HEK293 (cell line): ENCODE measurements around the gene CACNA2D4.

ENCODE experiments used
- CTCF ChIA-PET: fragments of 350-600 bp; formaldehyde crosslinking; extraction: SDS; loops from one replicate; lab custom pipeline; 2021; ENCODE audit warnings: antibody characterized with exemption; lab: Yijun Ruan, JAX
- POLR2A ChIA-PET: fragments of 300-600 bp; formaldehyde crosslinking; extraction: SDS; loops from one replicate; lab custom pipeline; 2020; ENCODE audit warnings: antibody characterized with exemption, inconsistent platforms; lab: Yijun Ruan, JAX
- H3K27ac ChIP-seq: fragments of 200-500 bp; sonication (Bioruptor generic); 2 replicates; pipeline ENCODE4 v1.5.1; 2014; ENCODE audit warnings: low read depth, low read length, control low read depth, inconsistent platforms; ENCODE audit errors: extremely low read depth
- H3K36me3 ChIP-seq, 2 experiments: fragments of 200-500 bp in 1 of 2; sonication (Bioruptor generic) in 1 of 2; 1 replicate in 1 of 2; 2 replicates in 1 of 2; pipeline ENCODE4 v1.5.1; 2014 to 2017; ENCODE audit warnings: inconsistent platforms in 2 of 2, low read length in 2 of 2; ENCODE audit not compliant: control insufficient read depth in 2 of 2, insufficient read depth in 1 of 2
- H3K4me1 ChIP-seq: fragments of 200-500 bp; sonication (Bioruptor generic); 2 replicates; pipeline ENCODE4 v1.5.1; 2014; ENCODE audit warnings: mild to moderate bottlenecking, low read length, inconsistent platforms; ENCODE audit not compliant: control insufficient read depth, insufficient read depth
- H3K4me3 ChIP-seq: 2 replicates; pipeline ENCODE4 v1.5.1; 2011; ENCODE audit warnings: low read depth, mild to moderate bottlenecking, control low read depth, low read length, moderate library complexity
- H3K9me3 ChIP-seq: fragments of 200-500 bp; sonication (Bioruptor generic); 2 replicates; pipeline ENCODE4 v1.5.1; 2014; ENCODE audit warnings: low read depth, low read length, inconsistent platforms; ENCODE audit not compliant: control insufficient read depth, insufficient read depth
- CTCF ChIP-seq: fragments of 450-650 bp; formaldehyde crosslinking; IDR thresholded peaks from 2 replicates; pipeline ENCODE4 v1.5.1; 2016; ENCODE audit warnings: missing biosample characterization, missing genetic modification characterization
- FEZF1 ChIP-seq: fragments of 450-650 bp; formaldehyde crosslinking; IDR thresholded peaks from 2 replicates; pipeline ENCODE4 v1.5.1; 2016; ENCODE audit warnings: missing biosample characterization, missing genetic modification characterization
- GLI4 ChIP-seq: fragments of 450-650 bp; formaldehyde crosslinking; IDR thresholded peaks from 2 replicates; pipeline ENCODE4 v1.5.1; 2016; ENCODE audit warnings: missing biosample characterization, missing genetic modification characterization
- GLIS1 ChIP-seq: fragments of 450-650 bp; formaldehyde crosslinking; IDR thresholded peaks from 2 replicates; pipeline ENCODE4 v1.5.1; 2016; ENCODE audit warnings: missing biosample characterization, missing genetic modification characterization
- IKZF3 ChIP-seq: fragments of 450-650 bp; IDR thresholded peaks from 2 replicates; pipeline ENCODE4 v1.5.0; 2018; ENCODE audit warnings: missing biosample characterization, mild to moderate bottlenecking, missing genetic modification characterization, moderate library complexity
- KLF1 ChIP-seq: fragments of 450-650 bp; formaldehyde crosslinking; IDR thresholded peaks from 2 replicates; pipeline ENCODE4 v1.5.1; 2016; ENCODE audit warnings: missing biosample characterization, missing genetic modification characterization
- KLF16 ChIP-seq: fragments of 450-650 bp; formaldehyde crosslinking; IDR thresholded peaks from 2 replicates; pipeline ENCODE4 v1.5.1; 2017; ENCODE audit warnings: missing biosample characterization, missing genetic modification characterization
- KLF9 ChIP-seq: fragments of 450-650 bp; formaldehyde crosslinking; IDR thresholded peaks from 2 replicates; pipeline ENCODE4 v1.5.1; 2016; ENCODE audit warnings: missing biosample characterization, missing genetic modification characterization, low read depth
- PBX3 ChIP-seq: sonication (generic); formaldehyde crosslinking; IDR thresholded peaks from 2 replicates; pipeline ENCODE4 v1.8.1; 2022; ENCODE audit warnings: mild to moderate bottlenecking, moderate library complexity, missing genetic modification reagents
- SP3 ChIP-seq: fragments of 450-650 bp; formaldehyde crosslinking; IDR thresholded peaks from 2 replicates; pipeline ENCODE4 v1.5.1; 2016; ENCODE audit warnings: missing biosample characterization, missing genetic modification characterization
- WT1 ChIP-seq: fragments of 450-650 bp; formaldehyde crosslinking; IDR thresholded peaks from 2 replicates; pipeline ENCODE4 v1.5.1; 2016; ENCODE audit warnings: missing biosample characterization, missing genetic modification characterization
- ZBTB44 ChIP-seq: fragments of 450-650 bp; IDR thresholded peaks from 2 replicates; pipeline ENCODE4 v1.5.1; 2018; ENCODE audit warnings: missing biosample characterization, mild to moderate bottlenecking, missing genetic modification characterization
- ZBTB6 ChIP-seq: fragments of 450-650 bp; formaldehyde crosslinking; IDR thresholded peaks from 2 replicates; pipeline ENCODE4 v1.5.1; 2017; ENCODE audit warnings: missing biosample characterization, missing genetic modification characterization
- ZBTB8A ChIP-seq: fragments of 450-650 bp; formaldehyde crosslinking; IDR thresholded peaks from 2 replicates; pipeline ENCODE4 v1.5.1; 2016; ENCODE audit warnings: missing biosample characterization, missing genetic modification characterization
- ZFP3 ChIP-seq: fragments of 450-650 bp; formaldehyde crosslinking; IDR thresholded peaks from 2 replicates; pipeline ENCODE4 v1.5.1; 2016; ENCODE audit warnings: low read depth, missing biosample characterization, missing genetic modification characterization
- ZNF146 ChIP-seq: fragments of 450-650 bp; formaldehyde crosslinking; IDR thresholded peaks from 2 replicates; pipeline ENCODE4 v1.5.1; 2016; ENCODE audit warnings: missing biosample characterization, missing genetic modification characterization
- ZNF169 ChIP-seq: fragments of 450-650 bp; formaldehyde crosslinking; IDR thresholded peaks from 2 replicates; pipeline ENCODE4 v1.5.1; 2016; ENCODE audit warnings: missing biosample characterization, missing genetic modification characterization
- ZNF184 ChIP-seq: fragments of 450-650 bp; IDR thresholded peaks from 2 replicates; pipeline ENCODE4 v1.5.1; 2018; ENCODE audit warnings: missing biosample characterization, mild to moderate bottlenecking, missing genetic modification characterization
- ZNF274 ChIP-seq, 2 experiments: fragments of 200-500 bp in 1 of 2; fragments of 450-650 bp in 1 of 2; sonication (Bioruptor generic) in 1 of 2; formaldehyde crosslinking in 1 of 2; IDR thresholded peaks; 2 replicates each; pipeline versions ENCODE4 v1.5.1 to v1.6.1; 2014 to 2016; ENCODE audit warnings: borderline replicate concordance in 1 of 2, inconsistent platforms in 1 of 2, low read length in 1 of 2, missing biosample characterization in 1 of 2, missing genetic modification characterization in 1 of 2
- ZNF292 ChIP-seq: fragments of 450-650 bp; formaldehyde crosslinking; IDR thresholded peaks from 2 replicates; pipeline ENCODE4 v1.5.1; 2016; ENCODE audit warnings: low read depth, missing biosample characterization, missing genetic modification characterization, borderline replicate concordance
- ZNF350 ChIP-seq: fragments of 450-650 bp; formaldehyde crosslinking; IDR thresholded peaks from 2 replicates; pipeline ENCODE4 v1.5.0; 2017; ENCODE audit warnings: missing biosample characterization, mild to moderate bottlenecking, missing genetic modification characterization
- ZNF544 ChIP-seq: fragments of 450-650 bp; formaldehyde crosslinking; IDR thresholded peaks from 2 replicates; pipeline ENCODE4 v1.5.0; 2017; ENCODE audit warnings: missing biosample characterization, missing genetic modification characterization
- ZNF571 ChIP-seq: fragments of 450-650 bp; formaldehyde crosslinking; IDR thresholded peaks from 2 replicates; pipeline ENCODE4 v1.5.0; 2017; ENCODE audit warnings: missing biosample characterization, missing genetic modification characterization
- ZNF621 ChIP-seq: fragments of 450-650 bp; formaldehyde crosslinking; IDR thresholded peaks from 2 replicates; pipeline ENCODE4 v1.5.1; 2017; ENCODE audit warnings: missing biosample characterization, missing genetic modification characterization
- ZNF670 ChIP-seq: fragments of 450-650 bp; formaldehyde crosslinking; IDR thresholded peaks from 2 replicates; pipeline ENCODE4 v1.5.1; 2016; ENCODE audit warnings: missing biosample characterization, missing genetic modification characterization, low read depth
- ZSCAN23 ChIP-seq: fragments of 450-650 bp; formaldehyde crosslinking; IDR thresholded peaks from 2 replicates; pipeline ENCODE4 v1.5.1; 2016; ENCODE audit warnings: missing biosample characterization, missing genetic modification characterization
- ZSCAN4 ChIP-seq: fragments of 450-650 bp; formaldehyde crosslinking; IDR thresholded peaks from 2 replicates; pipeline ENCODE4 v1.5.1; 2017; ENCODE audit warnings: missing biosample characterization, missing genetic modification characterization

The CACNA2D4 gene

GRCh38 chr12:1876086-1876485 lies 42.4 kb downstream of the CACNA2D4 start:
- H3K27ac ChIP-seq, result no peak overlapping the region
- H3K9me3 ChIP-seq, result no peaks in the 10 kb centered on the region
- TF ChIP-seq ZSCAN4 (tag by site-specific recombination) (no peak), ZBTB44 (tag by site-specific recombination) (no peak), FEZF1 (tag by site-specific recombination) (no peak), ZNF169 (tag by site-specific recombination) (no peak), KLF1 (no peak), ZBTB8A (tag by site-specific recombination) (no peak), ZNF274 (IDR thresholded peaks at IDR 0.05; ENCODE audit: low read length) (no peak), ZNF274 (tag by site-specific recombination; IDR thresholded peaks at IDR 0.05; ENCODE audit: borderline replicate concordance) (no peak), PBX3 (CRISPR knock-in tag) (no peak), ZSCAN23 (tag by site-specific recombination) (no peak), ZNF184 (no peak), ZNF670 (tag by site-specific recombination) (no peak), ZBTB6 (no peak), SP3 (tag by site-specific recombination) (no peak), ZNF621 (tag by site-specific recombination) (no peak), CTCF (tag by site-specific recombination) (no peak), ZNF544 (tag by site-specific recombination) (no peak)
- POLR2A ChIA-PET, result no interaction called here
- no peaks in the 10 kb centered on the region for H3K36me3 ChIP-seq
- H3K4me3 ChIP-seq, result no peak overlapping the region
- no peaks in the 10 kb centered on the region for H3K4me1 ChIP-seq
- CTCF ChIA-PET, result interaction anchor here (0.6 kb wide), 1 partner anchor 62 kb away, joined by 4 read pairs; no protein-coding TSS in a partner anchor

- TF ChIP-seq IKZF3 (tag by site-specific recombination) (no peak), GLI4 (no peak), KLF16 (tag by site-specific recombination) (no peak), ZNF350 (tag by site-specific recombination) (no peak), ZNF292 (tag by site-specific recombination) (no peak), ZNF146 (no peak), GLIS1 (tag by site-specific recombination) (no peak), ZFP3 (tag by site-specific recombination) (no peak), WT1 (tag by site-specific recombination) (no peak), ZNF571 (tag by site-specific recombination) (no peak), KLF9 (no peak), KLF1 (no peak)
- TF ChIP-seq, all 188 proteins: peak for 0
- ChIA-PET CTCF (interaction anchor here (0.6 kb wide), 2 partner anchors 62 to 378 kb away, joined by 4 read pairs; no protein-coding TSS in a partner anchor), POLR2A (no interaction called here)
- Histone ChIP-seq H3K4me3 (no peak overlapping the region), H3K36me3 (no peaks in the 10 kb centered on the region), H3K4me1 (no peaks in the 10 kb centered on the region), H3K9me3 (no peaks in the 10 kb centered on the region), H3K27ac (no peak overlapping the region)
Measured at GRCh38 chr12:1875608-1876007, 42.8 kb downstream of the CACNA2D4 start.
